SH-SY5Y (cell line): Measurements from ENCODE around the gene TENT4A.

Experiments used
- GATA2 ChIP-seq: IDR thresholded peaks from 2 replicates; pipeline ENCODE4 v1.6.1; 2011; ENCODE audit warnings: mild to moderate bottlenecking, low read depth, low read length
- GATA3 ChIP-seq: IDR thresholded peaks from 2 replicates; pipeline ENCODE4 v1.6.1; 2011; ENCODE audit warnings: low read depth, mild to moderate bottlenecking, low read length, moderate library complexity

GRCh38 chr5:6731465-6732237, 18.4 kb downstream of the TENT4A start:
- TF ChIP-seq GATA2, result no peak
- no peak for TF ChIP-seq GATA3
